HepG2 (cell line): Measurements from ENCODE around the gene MYH9. TPM values are rescaled to one million over a fixed set of nuclear protein-coding genes. Genes with fewer than 3 reads are reported as not detected.
"Not testable (repeated sequence)": the region's sequence is repeated elsewhere in the genome, so short reads cannot be mapped to it uniquely, and the experiment has no call there.

Experiments
- ATAC-seq: fragments of 200-7000 bp; cut with Tn5 transposase; 3 replicates; pipeline ENCODE4 v1.9.1; 2020; ENCODE audit warnings: mild to moderate bottlenecking, moderate library complexity
- BruUV-seq: library from RNA; stranded (reverse); fragments of 400-500 nt; replicated peaks from 2 replicates; lab custom pipeline; 2021; lab: Mats Ljungman, UMichigan
- CTCF ChIA-PET: fragments of 300-600 bp; formaldehyde crosslinking; extraction: SDS; loops from one replicate; lab custom pipeline; 2021; ENCODE audit warnings: low total read pairs, inconsistent platforms, low intra/inter-chr PET ratio; lab: Yijun Ruan, JAX
- POLR2A ChIA-PET: fragments of 350-600 bp; sonication (Branson Sonifier 250); formaldehyde crosslinking; loops from one replicate; lab custom pipeline; 2020; ENCODE audit warnings: antibody characterized with exemption, inconsistent platforms; lab: Yijun Ruan, JAX
- DNase-seq: peaks from one replicate; pipeline ENCODE4 v3.0.0-alpha.2; 2015; ENCODE audit warnings: low spot score
- FAIRE-seq: peaks from 3 replicates; lab custom pipeline; 2011; peaks lifted over from hg19 to GRCh38; lab: Jason Lieb, UNC
- H2AFZ ChIP-seq: one replicate; pipeline ENCODE4 v1.6.1; 2011; ENCODE audit warnings: low read length, inconsistent platforms
- H3K27ac ChIP-seq: fragments of 300-600 bp; 3 replicates; pipeline ENCODE4 v1.8.0; 2011; ENCODE audit warnings: mixed run types, mild to moderate bottlenecking, mixed read lengths, low read length, inconsistent platforms; ENCODE audit not compliant: insufficient read depth; ENCODE audit errors: extremely low read length
- H3K27me3 ChIP-seq, 2 experiments: fragments of 200-600 bp in 1 of 2; 2 replicates in 1 of 2; 3 replicates in 1 of 2; pipeline versions ENCODE4 v1.6.0 to v1.8.0; 2011; ENCODE audit warnings: low read length in 2 of 2, mild to moderate bottlenecking in 2 of 2, moderate library complexity in 2 of 2, inconsistent platforms in 1 of 2; ENCODE audit not compliant: insufficient read depth in 2 of 2, control insufficient read depth in 1 of 2
- H3K36me3 ChIP-seq, 2 experiments: fragments of 200-600 bp in 1 of 2; replicated peaks in 1 of 2; 2 replicates in 1 of 2; 3 replicates in 1 of 2; pipeline versions ENCODE4 v1.5.1 to v1.8.0; 2011; ENCODE audit warnings: low read length in 2 of 2, inconsistent platforms in 1 of 2; ENCODE audit not compliant: insufficient read depth in 2 of 2, control insufficient read depth in 1 of 2
- H3K4me1 ChIP-seq: 2 replicates; pipeline ENCODE4 v1.5.1; 2012; ENCODE audit warnings: low read length, inconsistent platforms; ENCODE audit not compliant: insufficient read depth
- H3K4me2 ChIP-seq: 2 replicates; pipeline ENCODE4 v1.6.0; 2011; ENCODE audit warnings: low read depth, low read length, inconsistent platforms
- H3K4me3 ChIP-seq, 3 experiments: fragments of 200-600 bp in 1 of 3; sonication (generic), shearing (Covaris generic) in 1 of 3; replicated peaks in 1 of 3; 2 replicates each; pipeline ENCODE4 v1.5.1; 2011 to 2016; ENCODE audit warnings: low read length in 3 of 3, inconsistent platforms in 2 of 3, low read depth in 2 of 3, mild to moderate bottlenecking in 2 of 3, control low read depth in 1 of 3, mixed read lengths in 1 of 3; ENCODE audit not compliant: insufficient read depth in 1 of 3
- H3K79me2 ChIP-seq: one replicate; pipeline ENCODE4 v1.6.1; 2011; ENCODE audit warnings: low read length, inconsistent platforms; ENCODE audit not compliant: insufficient read depth
- H3K9ac ChIP-seq: 2 replicates; pipeline ENCODE4 v1.6.0; 2011; ENCODE audit warnings: mild to moderate bottlenecking, low read depth, low read length, inconsistent platforms; ENCODE audit not compliant: insufficient read depth
- H3K9me3 ChIP-seq: 2 replicates; pipeline ENCODE4 v1.5.1; 2012; ENCODE audit warnings: mild to moderate bottlenecking, low read length
- H4K20me1 ChIP-seq: 2 replicates; pipeline ENCODE4 v1.6.0; 2011; ENCODE audit warnings: inconsistent platforms, mild to moderate bottlenecking, low read length, moderate library complexity; ENCODE audit not compliant: insufficient read depth
- ATAD3A ChIP-seq: sonication (generic); formaldehyde crosslinking; IDR thresholded peaks from 2 replicates; pipeline ENCODE4 v1.4.0; 2020; ENCODE audit warnings: missing genetic modification reagents
- ELF3 ChIP-seq: IDR thresholded peaks from 2 replicates; pipeline ENCODE4 v1.6.1; 2016; ENCODE audit warnings: missing genetic modification reagents, missing compliant biosample characterization
- FOXA3 ChIP-seq: IDR thresholded peaks from 2 replicates; pipeline ENCODE4 v1.6.1; 2016; ENCODE audit warnings: missing genetic modification reagents, missing compliant biosample characterization
- MNT ChIP-seq: fragments of 450-650 bp; IDR thresholded peaks from 2 replicates; pipeline ENCODE4 v1.6.1; 2016
- NFE2L2 ChIP-seq: fragments of 150-350 bp; IDR thresholded peaks from 2 replicates; pipeline ENCODE4 v1.6.1; 2014; ENCODE audit warnings: low read length
- NR2F1 ChIP-seq, 2 experiments: fragments of 450-650 bp in 1 of 2; formaldehyde crosslinking in 1 of 2; IDR thresholded peaks; 2 replicates each; pipeline versions ENCODE4 v1.5.0 to v1.6.1; 2016 to 2020; ENCODE audit warnings: mild to moderate bottlenecking in 1 of 2, missing compliant biosample characterization in 1 of 2, missing genetic modification reagents in 1 of 2, moderate library complexity in 1 of 2
- TFAP4 ChIP-seq: sonication (generic); IDR thresholded peaks from 2 replicates; pipeline ENCODE4 v1.6.1; 2016; ENCODE audit warnings: low read depth, borderline replicate concordance
- TGIF2 ChIP-seq: IDR thresholded peaks from 2 replicates; pipeline ENCODE4 v1.6.1; 2016; ENCODE audit warnings: control low read depth, missing compliant biosample characterization
- ZBED4 ChIP-seq: sonication (generic); formaldehyde crosslinking; IDR thresholded peaks from 2 replicates; pipeline ENCODE4 v1.4.0; 2020; ENCODE audit warnings: missing genetic modification reagents, borderline replicate concordance
- ZNF703 ChIP-seq: sonication (generic); formaldehyde crosslinking; IDR thresholded peaks from 2 replicates; pipeline ENCODE4 v1.5.1; 2020; ENCODE audit warnings: missing genetic modification reagents, mild to moderate bottlenecking, moderate library complexity, borderline replicate concordance
- WGBS: methylation state at CpG from one replicate; pipeline ENCODE4 v1.1.6; 2017; ENCODE audit warnings: low lambda C conversion rate; 5-methylcytosine and 5-hydroxymethylcytosine counted together
- in situ Hi-C: cut with HindIII; loops from 2 replicates; pipeline ENCODE4 v1.10.0; 2017; ENCODE audit warnings: low pct_unique_long_range_greater_than_20kb; ENCODE audit not compliant: extremely low pct_ligation_motif_present
- intact Hi-C: fragments of 100-400 bp; cut with micrococcal nuclease; formaldehyde crosslinking; loops from one replicate; pipeline ENCODE4 v1.10.0; 2022; ENCODE audit not compliant: unreplicated experiment
- polyA plus RNA-seq, 8 experiments: library from polyadenylated mRNA; depleted of rRNA in 3 of 8; stranded (reverse) in 7 of 8; unstranded in 1 of 8; fragments of >200 nt; fragmentation: Illumina TruSeq in 4 of 8; extraction: Trizol in 4 of 8; gene quantifications; 2 replicates each; pipeline versions ENCODE4 v1.2.1 to v1.2.3, GENCODE V29; 2011 to 2016; ENCODE audit warnings: low read depth in 4 of 8, missing spikeins in 1 of 8, mixed read lengths in 1 of 8; ENCODE audit not compliant: insufficient read depth in 1 of 8
- total RNA-seq, 5 experiments: library from RNA; depleted of rRNA; stranded (reverse); fragments of >200 nt; fragmentation: Illumina TruSeq; extraction: Trizol; gene quantifications; 2 replicates each; pipeline ENCODE4 v1.2.3, GENCODE V29; 2016; ENCODE audit warnings: low read depth in 1 of 5

Gene MYH9
- total and polyA plus RNA-seq, 2 of the 13 experiments (the other 11 are each of a cell fraction or from before 2014, with no cell fraction given), result 50.7 to 98.5 TPM

GRCh38 chr22:36430863-36431262, 43.1 kb upstream of the MYH9 start (continued):
- TF ChIP-seq ZNF703 (CRISPR knock-in tag) (no peak), NR2F1 (CRISPR knock-in tag; IDR thresholded peaks at IDR 0.05) (peak in 1 of 2 experiments; percentile 37; a peak in 1 of 4 replicates), MNT (no peak), FOXA3 (CRISPR knock-in tag) (peak; percentile 52), NFE2L2 (no peak), ATAD3A (no peak), ELF3 (CRISPR knock-in tag) (0 out of 2 replicates have a peak, but pooled peaks have one; percentile 49), ZBED4 (CRISPR knock-in tag) (peak; percentile 25; the same call in 1 of the 2 replicates), TFAP4 (0 out of 2 replicates have a peak, but pooled peaks have one; percentile 32), TGIF2 (CRISPR knock-in tag) (no peak)

GRCh38 chr22:36427952-36428351, 40.2 kb upstream of the MYH9 start:
- 89% methylated on average over 11 of the region's 11 CpGs for WGBS
- intact Hi-C loops, FAIRE-seq, H3K9ac ChIP-seq, H4K20me1 ChIP-seq, H3K27me3 ChIP-seq, ATAC-seq, H2AFZ ChIP-seq, in situ Hi-C loops, BruUV-seq, CTCF ChIA-PET, H3K4me2 ChIP-seq, H3K27ac ChIP-seq, H3K79me2 ChIP-seq, H3K9me3 ChIP-seq, DNase-seq, H3K36me3 ChIP-seq, H3K4me3 ChIP-seq: not testable (repeated sequence)
- POLR2A ChIA-PET, result interaction anchor here (1.0 to 1.4 kb wide), 2 partner anchors 8 to 18 kb away, joined by 3 to 4 read pairs; no protein-coding TSS in a partner anchor
- peaks cover 71% of the 10 kb centered on the region for H3K4me1 ChIP-seq
